ENCODE data around the gene TAB2. TPM values are rescaled to one million over a fixed set of nuclear protein-coding genes. Genes with fewer than 3 reads are reported as not detected.

The TAB2 gene
- total RNA-seq, 1 experiment from 2014 or later: 55.6 TPM

- H3K36me3 Mint-ChIP-seq: peaks cover 28% of the 10 kb centered on the region
- H3K4me3 Mint-ChIP-seq: no peak overlapping the region
- DNase-seq (ENCODE audit: low spot score): no peak
- no peak for ATAC-seq
- H3K4me1 Mint-ChIP-seq: peaks cover 3% of the 10 kb centered on the region; the same call in 1 of the 2 replicates
- ChIA-PET POLR2A (no interaction called here), CTCF (no interaction called here)
- H3K27ac Mint-ChIP-seq: no peak overlapping the region
- no peaks in the 10 kb centered on the region for H3K27me3 Mint-ChIP-seq (ENCODE audit: low read depth)
- TF ChIP-seq ZNF121 (CRISPR knock-in tag; IDR thresholded peaks at IDR 0.05) (peak; percentile 61), HMGA2 (CRISPR knock-in tag; IDR thresholded peaks at IDR 0.05) (no peak)
- no peaks in the 10 kb centered on the region for H3K9me3 Mint-ChIP-seq
Measured at GRCh38 chr6:149379977-149380376, 62.5 kb downstream of the TAB2 start.

DNA sequence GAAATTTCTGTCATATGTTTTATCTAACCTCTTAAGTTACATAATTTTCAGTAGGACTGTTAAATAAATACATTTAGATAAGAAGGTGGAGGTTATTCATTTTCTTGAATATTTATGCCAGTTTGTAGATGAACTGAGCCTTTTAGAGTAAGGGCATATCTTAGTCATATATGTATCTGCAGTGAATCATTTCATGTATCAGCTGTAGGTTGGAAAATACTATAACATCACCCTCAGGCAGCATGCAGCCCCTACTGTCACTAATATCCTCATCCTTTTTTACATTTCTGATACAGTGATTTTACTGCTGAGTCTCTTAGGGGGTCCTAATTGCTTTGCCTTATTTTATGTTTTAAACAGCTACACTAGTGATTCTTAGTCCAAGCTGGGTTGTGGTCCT is 63.0 kb downstream of the TAB2 start:
- Mint-ChIP-seq H3K27ac (no peak overlapping the region), H3K36me3 (peaks cover 28% of the 10 kb centered on the region), H3K27me3 (ENCODE audit: low read depth) (no peaks in the 10 kb centered on the region), H3K4me1 (peaks cover under 1% of the 10 kb centered on the region; the same call in 1 of the 2 replicates), H3K4me3 (no peak overlapping the region), H3K9me3 (no peaks in the 10 kb centered on the region)
- CTCF ChIA-PET: no interaction called here
- no peak for ATAC-seq
- POLR2A ChIA-PET: no interaction called here
- no peak for TF ChIP-seq SMAD3 (CRISPR knock-in tag; IDR thresholded peaks at IDR 0.05; ENCODE audit: borderline replicate concordance)
- TF ChIP-seq CREM (CRISPR knock-in tag; IDR thresholded peaks at IDR 0.05): no peak
- TF ChIP-seq ZNF671 (CRISPR knock-in tag; IDR thresholded peaks at IDR 0.05): no peak
- TF ChIP-seq IRF2 (CRISPR knock-in tag; IDR thresholded peaks at IDR 0.05; ENCODE audit: borderline replicate concordance, low read depth): no peak
- TF ChIP-seq ATF3 (CRISPR knock-in tag; conservative IDR thresholded peaks at IDR 0.05): no peak
- no peak for TF ChIP-seq KAT7 (CRISPR knock-in tag; IDR thresholded peaks at IDR 0.05; ENCODE audit: borderline replicate concordance)
- TF ChIP-seq, protein P1, sequence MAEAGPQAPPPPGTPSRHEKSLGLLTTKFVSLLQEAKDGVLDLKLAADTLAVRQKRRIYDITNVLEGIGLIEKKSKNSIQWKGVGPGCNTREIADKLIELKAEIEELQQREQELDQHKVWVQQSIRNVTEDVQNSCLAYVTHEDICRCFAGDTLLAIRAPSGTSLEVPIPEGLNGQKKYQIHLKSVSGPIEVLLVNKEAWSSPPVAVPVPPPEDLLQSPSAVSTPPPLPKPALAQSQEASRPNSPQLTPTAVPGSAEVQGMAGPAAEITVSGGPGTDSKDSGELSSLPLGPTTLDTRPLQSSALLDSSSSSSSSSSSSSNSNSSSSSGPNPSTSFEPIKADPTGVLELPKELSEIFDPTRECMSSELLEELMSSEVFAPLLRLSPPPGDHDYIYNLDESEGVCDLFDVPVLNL (CRISPR knock-in tag; IDR thresholded peaks at IDR 0.05; ENCODE audit: borderline replicate concordance, low read depth): no peak
- TF ChIP-seq ZNF423 (CRISPR knock-in tag; IDR thresholded peaks at IDR 0.05): no peak
- no peak for TF ChIP-seq RORB (CRISPR knock-in tag; IDR thresholded peaks at IDR 0.05)
- TF ChIP-seq ESRRA (CRISPR knock-in tag; IDR thresholded peaks at IDR 0.05; ENCODE audit: borderline replicate concordance): no peak
- TF ChIP-seq, protein P2, sequence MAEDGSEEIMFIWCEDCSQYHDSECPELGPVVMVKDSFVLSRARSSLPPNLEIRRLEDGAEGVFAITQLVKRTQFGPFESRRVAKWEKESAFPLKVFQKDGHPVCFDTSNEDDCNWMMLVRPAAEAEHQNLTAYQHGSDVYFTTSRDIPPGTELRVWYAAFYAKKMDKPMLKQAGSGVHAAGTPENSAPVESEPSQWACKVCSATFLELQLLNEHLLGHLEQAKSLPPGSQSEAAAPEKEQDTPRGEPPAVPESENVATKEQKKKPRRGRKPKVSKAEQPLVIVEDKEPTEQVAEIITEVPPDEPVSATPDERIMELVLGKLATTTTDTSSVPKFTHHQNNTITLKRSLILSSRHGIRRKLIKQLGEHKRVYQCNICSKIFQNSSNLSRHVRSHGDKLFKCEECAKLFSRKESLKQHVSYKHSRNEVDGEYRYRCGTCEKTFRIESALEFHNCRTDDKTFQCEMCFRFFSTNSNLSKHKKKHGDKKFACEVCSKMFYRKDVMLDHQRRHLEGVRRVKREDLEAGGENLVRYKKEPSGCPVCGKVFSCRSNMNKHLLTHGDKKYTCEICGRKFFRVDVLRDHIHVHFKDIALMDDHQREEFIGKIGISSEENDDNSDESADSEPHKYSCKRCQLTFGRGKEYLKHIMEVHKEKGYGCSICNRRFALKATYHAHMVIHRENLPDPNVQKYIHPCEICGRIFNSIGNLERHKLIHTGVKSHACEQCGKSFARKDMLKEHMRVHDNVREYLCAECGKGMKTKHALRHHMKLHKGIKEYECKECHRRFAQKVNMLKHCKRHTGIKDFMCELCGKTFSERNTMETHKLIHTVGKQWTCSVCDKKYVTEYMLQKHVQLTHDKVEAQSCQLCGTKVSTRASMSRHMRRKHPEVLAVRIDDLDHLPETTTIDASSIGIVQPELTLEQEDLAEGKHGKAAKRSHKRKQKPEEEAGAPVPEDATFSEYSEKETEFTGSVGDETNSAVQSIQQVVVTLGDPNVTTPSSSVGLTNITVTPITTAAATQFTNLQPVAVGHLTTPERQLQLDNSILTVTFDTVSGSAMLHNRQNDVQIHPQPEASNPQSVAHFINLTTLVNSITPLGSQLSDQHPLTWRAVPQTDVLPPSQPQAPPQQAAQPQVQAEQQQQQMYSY (CRISPR knock-in tag; IDR thresholded peaks at IDR 0.05): no peak
- DNase-seq (ENCODE audit: low spot score): no peak

- H3K27ac Mint-ChIP-seq: peak overlapping the region; percentile 46; the same call in 1 of the 2 replicates
- H3K4me3 Mint-ChIP-seq: no peak overlapping the region
- ATAC-seq: no peak
- ChIA-PET CTCF (no interaction called here), POLR2A (no interaction called here)
- no peak for DNase-seq (ENCODE audit: low spot score)
- peaks cover 3% of the 10 kb centered on the region for H3K9me3 Mint-ChIP-seq
- no peaks in the 10 kb centered on the region; the same call in 1 of the 2 replicates for H3K4me1 Mint-ChIP-seq
- H3K27me3 Mint-ChIP-seq (ENCODE audit: low read depth): no peaks in the 10 kb centered on the region
- H3K36me3 Mint-ChIP-seq: peaks cover 29% of the 10 kb centered on the region
- TF ChIP-seq FOXJ3 (CRISPR knock-in tag; IDR thresholded peaks at IDR 0.05; ENCODE audit: borderline replicate concordance) (no peak), MAX (CRISPR knock-in tag; IDR thresholded peaks at IDR 0.05) (no peak), MYBL2 (CRISPR knock-in tag; IDR thresholded peaks at IDR 0.05) (no peak), ZNF416 (CRISPR knock-in tag; IDR thresholded peaks at IDR 0.05) (no peak), NFATC4 (CRISPR knock-in tag; IDR thresholded peaks at IDR 0.05) (no peak), ZNF423 (CRISPR knock-in tag; IDR thresholded peaks at IDR 0.05) (no peak), CREM (CRISPR knock-in tag; IDR thresholded peaks at IDR 0.05) (no peak), STAT6 (CRISPR knock-in tag; conservative IDR thresholded peaks at IDR 0.05; ENCODE audit: low read depth) (no peak), IRF2 (CRISPR knock-in tag; IDR thresholded peaks at IDR 0.05; ENCODE audit: borderline replicate concordance, low read depth) (no peak)
- TF ChIP-seq, protein P3, sequence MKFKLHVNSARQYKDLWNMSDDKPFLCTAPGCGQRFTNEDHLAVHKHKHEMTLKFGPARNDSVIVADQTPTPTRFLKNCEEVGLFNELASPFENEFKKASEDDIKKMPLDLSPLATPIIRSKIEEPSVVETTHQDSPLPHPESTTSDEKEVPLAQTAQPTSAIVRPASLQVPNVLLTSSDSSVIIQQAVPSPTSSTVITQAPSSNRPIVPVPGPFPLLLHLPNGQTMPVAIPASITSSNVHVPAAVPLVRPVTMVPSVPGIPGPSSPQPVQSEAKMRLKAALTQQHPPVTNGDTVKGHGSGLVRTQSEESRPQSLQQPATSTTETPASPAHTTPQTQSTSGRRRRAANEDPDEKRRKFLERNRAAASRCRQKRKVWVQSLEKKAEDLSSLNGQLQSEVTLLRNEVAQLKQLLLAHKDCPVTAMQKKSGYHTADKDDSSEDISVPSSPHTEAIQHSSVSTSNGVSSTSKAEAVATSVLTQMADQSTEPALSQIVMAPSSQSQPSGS (CRISPR knock-in tag; IDR thresholded peaks at IDR 0.05; ENCODE audit: borderline replicate concordance, low read depth): no peak
- TF ChIP-seq, protein P4, sequence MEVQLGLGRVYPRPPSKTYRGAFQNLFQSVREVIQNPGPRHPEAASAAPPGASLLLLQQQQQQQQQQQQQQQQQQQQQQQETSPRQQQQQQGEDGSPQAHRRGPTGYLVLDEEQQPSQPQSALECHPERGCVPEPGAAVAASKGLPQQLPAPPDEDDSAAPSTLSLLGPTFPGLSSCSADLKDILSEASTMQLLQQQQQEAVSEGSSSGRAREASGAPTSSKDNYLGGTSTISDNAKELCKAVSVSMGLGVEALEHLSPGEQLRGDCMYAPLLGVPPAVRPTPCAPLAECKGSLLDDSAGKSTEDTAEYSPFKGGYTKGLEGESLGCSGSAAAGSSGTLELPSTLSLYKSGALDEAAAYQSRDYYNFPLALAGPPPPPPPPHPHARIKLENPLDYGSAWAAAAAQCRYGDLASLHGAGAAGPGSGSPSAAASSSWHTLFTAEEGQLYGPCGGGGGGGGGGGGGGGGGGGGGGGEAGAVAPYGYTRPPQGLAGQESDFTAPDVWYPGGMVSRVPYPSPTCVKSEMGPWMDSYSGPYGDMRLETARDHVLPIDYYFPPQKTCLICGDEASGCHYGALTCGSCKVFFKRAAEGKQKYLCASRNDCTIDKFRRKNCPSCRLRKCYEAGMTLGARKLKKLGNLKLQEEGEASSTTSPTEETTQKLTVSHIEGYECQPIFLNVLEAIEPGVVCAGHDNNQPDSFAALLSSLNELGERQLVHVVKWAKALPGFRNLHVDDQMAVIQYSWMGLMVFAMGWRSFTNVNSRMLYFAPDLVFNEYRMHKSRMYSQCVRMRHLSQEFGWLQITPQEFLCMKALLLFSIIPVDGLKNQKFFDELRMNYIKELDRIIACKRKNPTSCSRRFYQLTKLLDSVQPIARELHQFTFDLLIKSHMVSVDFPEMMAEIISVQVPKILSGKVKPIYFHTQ (CRISPR knock-in tag; IDR thresholded peaks at IDR 0.05): no peak
Measured at GRCh38 chr6:149383371-149383770, 65.9 kb downstream of the TAB2 start.

Data from WTC11 (cell line).